Measurements from ENCODE around the gene KIAA0232.

GRCh38 chr4:6819295-6819694, 36.8 kb downstream of the KIAA0232 start:
- TF ChIP-seq POLR2A (IDR thresholded peaks at IDR 0.05) (no peak), POLR2AphosphoS5 (IDR thresholded peaks at IDR 0.05) (no peak), CTCF (IDR thresholded peaks at IDR 0.05) (no peak), EP300 (IDR thresholded peaks at IDR 0.05) (no peak)

All from suprapubic skin (tissue), 4 donors.